Hepatocyte (in vitro differentiated cells): Measurements from ENCODE around the gene NEDD8.

ENCODE experiments used
- CTCF ChIP-seq: fragments of 200-600 bp; sonication (generic); IDR thresholded peaks from 2 replicates; pipeline ENCODE4 v1.5.1; 2016; ENCODE audit warnings: antibody characterized with exemption, mild to moderate bottlenecking; ENCODE audit not compliant: poor library complexity
- EZH2 ChIP-seq: fragments of 200-600 bp; sonication (generic); IDR thresholded peaks from 2 replicates; pipeline ENCODE4 v1.6.1; 2016; ENCODE audit warnings: antibody characterized with exemption, mild to moderate bottlenecking, borderline replicate concordance
- EZH2phosphoT487 ChIP-seq: fragments of 200-600 bp; sonication (generic); IDR thresholded peaks from one replicate; pipeline ENCODE4 v1.6.1; 2018; ENCODE audit warnings: antibody characterized with exemption, mild to moderate bottlenecking, low read depth, moderate library complexity; ENCODE audit not compliant: unreplicated experiment, severe bottlenecking

- no peak for TF ChIP-seq CTCF
- TF ChIP-seq EZH2 = no peak
- no peak for TF ChIP-seq EZH2phosphoT487
These were observed 675 bp downstream of the NEDD8 start for GRCh38 chr14:24231263-24232120.
